ENCODE results near the gene PLXDC2. TPM values are rescaled to one million over a fixed set of nuclear protein-coding genes. Genes with fewer than 3 reads are reported as not detected.

The PLXDC2 gene
- total RNA-seq, 1 experiment from 2014 or later = 0.20 TPM

DNA sequence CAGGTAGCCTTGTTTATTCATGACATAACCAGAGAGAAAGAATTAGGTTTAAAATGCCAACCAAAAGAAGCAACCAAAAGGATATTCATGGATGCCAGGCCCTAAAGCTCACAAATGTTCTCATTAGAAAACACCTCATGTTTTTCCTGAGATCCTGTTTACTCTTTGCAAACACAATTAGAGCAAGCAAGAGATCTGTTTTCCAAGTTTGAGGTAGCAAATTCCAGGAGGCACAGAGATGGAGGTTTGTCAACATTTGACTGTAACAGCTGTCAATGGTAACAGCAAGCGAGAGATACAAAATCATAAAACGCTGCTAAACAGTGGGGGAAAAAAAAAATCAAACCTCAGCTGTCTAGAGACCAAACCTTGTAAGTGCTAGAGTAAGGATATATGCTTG lies 182.2 kb downstream of the PLXDC2 start (continued):
- TF ChIP-seq RAD21 (IDR thresholded peaks at IDR 0.05; ENCODE audit: low read depth) (no peak), JUND (IDR thresholded peaks at IDR 0.05) (no peak), ZFX (IDR thresholded peaks at IDR 0.05) (no peak), EZH2phosphoT487 (IDR thresholded peaks at IDR 0.05; ENCODE audit: borderline replicate concordance) (no peak), EGR1 (IDR thresholded peaks at IDR 0.05; ENCODE audit: low read depth) (no peak), FOSL1 (IDR thresholded peaks at IDR 0.05; ENCODE audit: low read depth) (no peak), SP1 (IDR thresholded peaks at IDR 0.05; ENCODE audit: low read depth) (no peak), CEBPB (IDR thresholded peaks at IDR 0.05; ENCODE audit: low read depth) (no peak), SIN3A (IDR thresholded peaks at IDR 0.05; ENCODE audit: low read depth) (no peak), ZNF274 (IDR thresholded peaks at IDR 0.05; ENCODE audit: low read depth, low read length) (no peak)
- TF ChIP-seq, protein P1, sequence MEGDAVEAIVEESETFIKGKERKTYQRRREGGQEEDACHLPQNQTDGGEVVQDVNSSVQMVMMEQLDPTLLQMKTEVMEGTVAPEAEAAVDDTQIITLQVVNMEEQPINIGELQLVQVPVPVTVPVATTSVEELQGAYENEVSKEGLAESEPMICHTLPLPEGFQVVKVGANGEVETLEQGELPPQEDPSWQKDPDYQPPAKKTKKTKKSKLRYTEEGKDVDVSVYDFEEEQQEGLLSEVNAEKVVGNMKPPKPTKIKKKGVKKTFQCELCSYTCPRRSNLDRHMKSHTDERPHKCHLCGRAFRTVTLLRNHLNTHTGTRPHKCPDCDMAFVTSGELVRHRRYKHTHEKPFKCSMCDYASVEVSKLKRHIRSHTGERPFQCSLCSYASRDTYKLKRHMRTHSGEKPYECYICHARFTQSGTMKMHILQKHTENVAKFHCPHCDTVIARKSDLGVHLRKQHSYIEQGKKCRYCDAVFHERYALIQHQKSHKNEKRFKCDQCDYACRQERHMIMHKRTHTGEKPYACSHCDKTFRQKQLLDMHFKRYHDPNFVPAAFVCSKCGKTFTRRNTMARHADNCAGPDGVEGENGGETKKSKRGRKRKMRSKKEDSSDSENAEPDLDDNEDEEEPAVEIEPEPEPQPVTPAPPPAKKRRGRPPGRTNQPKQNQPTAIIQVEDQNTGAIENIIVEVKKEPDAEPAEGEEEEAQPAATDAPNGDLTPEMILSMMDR (IDR thresholded peaks at IDR 0.05 in 2 of 3, conservative IDR thresholded peaks at IDR 0.05 in 1 of 3; ENCODE audit: borderline replicate concordance in 1 of 3, insufficient read depth in 1 of 3, low read depth in 2 of 3, low read length in 2 of 3) = no peak

DNA sequence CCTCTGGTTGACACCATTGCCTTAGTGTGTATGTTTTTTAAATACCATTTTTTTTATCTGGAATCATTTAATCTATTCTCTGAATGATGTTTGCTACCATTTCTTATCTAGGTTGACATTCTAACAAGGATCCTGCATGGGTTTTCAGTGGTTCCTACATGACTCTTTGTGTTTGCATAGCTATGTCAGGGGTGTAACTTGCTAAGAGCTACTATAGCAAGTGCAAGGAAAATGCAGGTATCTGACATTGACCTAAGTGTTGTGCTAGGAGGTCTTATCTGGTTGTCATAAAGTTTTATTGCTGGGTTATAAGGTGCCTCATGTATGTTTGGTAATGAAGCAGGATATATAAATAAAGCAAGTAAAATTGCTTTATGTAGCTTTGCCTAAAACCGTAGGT lies 183.2 kb downstream of the PLXDC2 start:
- Histone ChIP-seq H3K9ac (ENCODE audit: low read length) (no peak overlapping the region), H3K79me2 (ENCODE audit: insufficient read depth, low read length) (no peaks in the 10 kb centered on the region), H3K4me2 (ENCODE audit: low read length) (no peak overlapping the region), H3K9me2 (ENCODE audit: insufficient read depth) (no peaks in the 10 kb centered on the region), H3K27ac (ENCODE audit: low read depth, low read length) (no peak overlapping the region), H3K4me3 (replicated peaks in 1 of 2; ENCODE audit: low read depth in 1 of 2, low read length in 2 of 2) (no peak overlapping the region), H3K27me3 (ENCODE audit: insufficient read depth, low read length) (no peaks in the 10 kb centered on the region), H3K9me3 (ENCODE audit: control insufficient read depth in 1 of 2, insufficient read depth in 1 of 2, low read depth in 1 of 2, low read length in 2 of 2) (peaks cover 0 to 22% of the 10 kb centered on the region in 2 experiments; a peak in 2 of 4 replicates), H3K36me3 (ENCODE audit: control insufficient read depth in 1 of 2, insufficient read depth in 2 of 2, low read length in 2 of 2) (no peaks in the 10 kb centered on the region), H3K4me1 (ENCODE audit: control insufficient read depth in 1 of 2, insufficient read depth in 2 of 2, low read length in 2 of 2) (no peaks in the 10 kb centered on the region), H4K20me1 (ENCODE audit: insufficient read depth) (no peaks in the 10 kb centered on the region), H2AFZ (ENCODE audit: low read depth, low read length, poor library complexity, severe bottlenecking) (no peak overlapping the region)
- intact Hi-C loops (cut with micrococcal nuclease) = no loop called here
- ATAC-seq (no peak), DNase-seq (ENCODE audit: low read depth, low spot score) (no peak)
- BruUV-seq (replicated peaks) = no TSS peak
- ChIA-PET CTCF (no interaction called here), RAD21 (ENCODE audit: low non-redundant PET in 1 of 2, low total read pairs in 2 of 2, uncharacterized antibody in 2 of 2, unreplicated experiment in 2 of 2) (no interaction called here), POLR2A (no interaction called here)
- no peak for TF ChIP-seq CEBPB (IDR thresholded peaks at IDR 0.05; ENCODE audit: low read depth)
- no peak for TF ChIP-seq REST (IDR thresholded peaks at IDR 0.05; ENCODE audit: low read depth)
- no peak for TF ChIP-seq SP1 (IDR thresholded peaks at IDR 0.05; ENCODE audit: low read depth)
- no peak for TF ChIP-seq ATF3 (IDR thresholded peaks at IDR 0.05)
- TF ChIP-seq JUND (IDR thresholded peaks at IDR 0.05) = no peak
- no peak for TF ChIP-seq EGR1 (IDR thresholded peaks at IDR 0.05; ENCODE audit: low read depth)
- TF ChIP-seq, protein P1 (IDR thresholded peaks at IDR 0.05 in 2 of 3, conservative IDR thresholded peaks at IDR 0.05 in 1 of 3; ENCODE audit: borderline replicate concordance in 1 of 3, insufficient read depth in 1 of 3, low read depth in 2 of 3, low read length in 2 of 3) = no peak
- TF ChIP-seq ZNF274 (IDR thresholded peaks at IDR 0.05; ENCODE audit: low read depth, low read length) = no peak
- no peak for TF ChIP-seq RAD21 (IDR thresholded peaks at IDR 0.05; ENCODE audit: low read depth)
- no peak for TF ChIP-seq EZH2 (IDR thresholded peaks at IDR 0.05)
- TF ChIP-seq POLR2A (IDR thresholded peaks at IDR 0.05; ENCODE audit: borderline replicate concordance, extremely low read depth, insufficient read depth, insufficient read length) = no peak

All from HCT116 (cell line).